HL-60 (cell line): ENCODE data around the gene CLRN3.

Experiments used
- CTCF ChIP-seq: IDR thresholded peaks from one replicate; pipeline ENCODE4 v1.5.1; 2011; ENCODE audit warnings: low read length, control low read depth, inconsistent platforms; ENCODE audit not compliant: insufficient read depth
- POLR2AphosphoS5 ChIP-seq: IDR thresholded peaks from 2 replicates; pipeline ENCODE4 v1.6.1; 2012; ENCODE audit warnings: low read depth

GRCh38 chr10:127905848-127906261 is 13.1 kb upstream of the CLRN3 start:
- TF ChIP-seq CTCF = no peak
- TF ChIP-seq POLR2AphosphoS5 = no peak
